ENCODE data around the gene CSRP2.

DNA sequence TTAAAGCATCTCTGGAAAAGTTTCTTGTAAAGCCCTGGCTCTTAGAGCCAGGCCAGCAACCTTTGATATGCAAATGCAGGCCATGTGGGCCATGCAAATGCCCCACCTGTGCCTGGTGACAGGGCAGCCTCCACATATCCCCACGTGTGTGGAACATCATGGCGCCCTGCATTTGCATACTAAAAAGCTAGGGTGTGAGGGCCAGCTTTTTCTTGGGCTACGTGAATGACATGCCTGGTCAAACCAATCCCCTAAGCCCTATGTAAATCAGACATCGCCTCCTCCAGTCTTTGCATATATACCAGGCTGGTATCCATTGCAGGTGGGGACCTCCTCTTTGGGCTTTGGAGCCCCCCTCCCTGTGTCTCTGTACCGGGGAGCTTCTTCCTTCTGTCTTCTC lies 6.4 kb downstream of the CSRP2 start:
- TF ChIP-seq POLR2AphosphoS5 (IDR thresholded peaks at IDR 0.05) (no peak), POLR2A (IDR thresholded peaks at IDR 0.05) (no peak), CTCF (IDR thresholded peaks at IDR 0.05) (no peak), EP300 (IDR thresholded peaks at IDR 0.05; ENCODE audit: low read depth) (no peak)

Data from transverse colon (tissue), 4 donors.